K562 (cell line): ENCODE results near the gene FRK. TPM values are rescaled to one million over a fixed set of nuclear protein-coding genes. Genes with fewer than 3 reads are reported as not detected.

ENCODE experiments used
- ATF2 ChIP-seq: sonication (generic); formaldehyde crosslinking; IDR thresholded peaks from 2 replicates; pipeline ENCODE4 v1.8.1; 2022; ENCODE audit warnings: missing genetic modification reagents
- ATF3 ChIP-seq, 2 experiments: fragments of 450-650 bp in 1 of 2; sonication (generic) in 1 of 2; formaldehyde crosslinking in 1 of 2; IDR thresholded peaks in 1 of 2; conservative IDR thresholded peaks in 1 of 2; 2 replicates each; pipeline versions ENCODE4 v1.6.1 to v1.8.1; 2016 to 2023; ENCODE audit warnings: mild to moderate bottlenecking in 2 of 2, moderate library complexity in 2 of 2, inconsistent platforms in 1 of 2, missing genetic modification reagents in 1 of 2
- ETV1 ChIP-seq: fragments of 450-650 bp; conservative IDR thresholded peaks from 2 replicates; pipeline ENCODE4 v1.6.1; 2016; ENCODE audit warnings: missing genetic modification characterization, control low read depth, low read depth, missing compliant biosample characterization
- GMEB1 ChIP-seq: fragments of 250-450 bp; sonication (Bioruptor Pico); IDR thresholded peaks from 2 replicates; pipeline ENCODE4 v1.4.0; 2020; ENCODE audit warnings: mild to moderate bottlenecking
- HDGF ChIP-seq: fragments of 450-650 bp; IDR thresholded peaks from 2 replicates; pipeline ENCODE4 v1.6.1; 2016
- KLF13 ChIP-seq: fragments of 450-650 bp; IDR thresholded peaks from 2 replicates; pipeline ENCODE4 v1.6.1; 2016; ENCODE audit warnings: missing genetic modification characterization, low read depth, mild to moderate bottlenecking, missing compliant biosample characterization, moderate library complexity, borderline replicate concordance
- POLR2AphosphoS5 ChIP-seq: IDR thresholded peaks from 2 replicates; pipeline ENCODE4 v1.6.1; 2011; ENCODE audit warnings: mild to moderate bottlenecking, low read depth, low read length, moderate library complexity; ENCODE audit not compliant: control insufficient read depth, insufficient read depth
- RBM22 ChIP-seq: fragments of 200-400 bp; formaldehyde crosslinking; IDR thresholded peaks from 2 replicates; pipeline ENCODE4 v1.6.1; 2018; ENCODE audit warnings: low read length, low read depth; ENCODE audit not compliant: poor library complexity, severe bottlenecking
- RBM25 ChIP-seq: fragments of 200-400 bp; formaldehyde crosslinking; IDR thresholded peaks from 2 replicates; pipeline ENCODE4 v1.6.1; 2018; ENCODE audit warnings: low read length, low read depth, moderate library complexity; ENCODE audit not compliant: severe bottlenecking
- RNF2 ChIP-seq: sonication (generic); IDR thresholded peaks from 2 replicates; pipeline ENCODE4 v1.6.1; 2016
- SPI1 ChIP-seq: IDR thresholded peaks from 2 replicates; pipeline ENCODE4 v1.6.1; 2011; ENCODE audit warnings: low read depth, low read length, control low read depth, borderline replicate concordance
- THRA ChIP-seq: fragments of 450-650 bp; IDR thresholded peaks from 2 replicates; pipeline ENCODE4 v1.6.1; 2017; ENCODE audit warnings: mild to moderate bottlenecking, moderate library complexity
- USF1 ChIP-seq: sonication (generic); formaldehyde crosslinking; IDR thresholded peaks from 2 replicates; pipeline ENCODE4 v1.9.0; 2022; ENCODE audit warnings: mild to moderate bottlenecking, missing genetic modification reagents
- ZBTB11 ChIP-seq, 3 experiments: fragments of 200-800 bp in 1 of 3; fragments of 250-450 bp in 1 of 3; fragments of 450-650 bp in 1 of 3; sonication (Bioruptor Pico) in 1 of 3; sonication (Bioruptor generic) in 1 of 3; formaldehyde crosslinking in 1 of 3; IDR thresholded peaks; 2 replicates each; pipeline versions ENCODE4 v1.6.1 to v1.8.0; 2016 to 2022; ENCODE audit warnings: mild to moderate bottlenecking in 2 of 3, missing genetic modification characterization in 2 of 3, missing compliant biosample characterization in 1 of 3, moderate library complexity in 1 of 3
- polyA plus RNA-seq, 8 experiments: library from polyadenylated mRNA; depleted of rRNA in 4 of 8; stranded (reverse) in 5 of 8; unstranded in 3 of 8; fragments of >200 nt; fragmentation: Nextera tagmentation in 2 of 8; fragmentation: Illumina TruSeq in 1 of 8; extraction: Ambion mirVana in 2 of 8; extraction: Trizol in 1 of 8; gene quantifications; 2 replicates each; pipeline versions ENCODE4 v1.2.1 to v1.2.3, GENCODE V29; 2011 to 2014; ENCODE audit warnings: inconsistent platforms in 1 of 8, missing spikeins in 1 of 8
- total RNA-seq, 7 experiments: library from RNA; depleted of rRNA in 6 of 7; stranded (reverse); fragments of >200 nt in 6 of 7; fragmentation: Illumina TruSeq in 2 of 7; extraction: Trizol in 2 of 7; gene quantifications; 2 replicates each; pipeline versions ENCODE4 v1.2.1 to v1.2.3, GENCODE V29; 2011 to 2021; ENCODE audit warnings: low replicate concordance in 1 of 7

FRK gene
- total and polyA plus RNA-seq, 9 of the 15 experiments (the other 6 are each of a cell fraction or from before 2014, with no cell fraction given), result 0.01 to 0.29 (median 0.09) TPM

- TF ChIP-seq ZBTB11 (CRISPR knock-in tag; IDR thresholded peaks at IDR 0.05) (peak in 1 of 3 experiments; percentile 86; a peak in 3 of 6 replicates), SPI1 (peak; percentile 20; the same call in 1 of the 2 replicates), RBM25 (no peak), ETV1 (tag) (peak; percentile 34; the same call in 1 of the 2 replicates), HDGF (no peak), THRA (no peak), GMEB1 (CRISPR knock-in tag) (peak; percentile 60), KLF13 (tag) (no peak; the same call in 1 of the 2 replicates), USF1 (CRISPR knock-in tag) (no peak), ATF3 (IDR thresholded peaks at IDR 0.05) (no peak), ATF3 (CRISPR knock-in tag; conservative IDR thresholded peaks at IDR 0.05) (no peak), ATF2 (no peak), POLR2AphosphoS5 (0 out of 2 replicates have a peak, but pooled peaks have one; percentile 48), RBM22 (no peak), RNF2 (peak; percentile 74; the same call in 1 of the 2 replicates)
Measured at GRCh38 chr6:116100419-116101301, 40.0 kb upstream of the FRK start, which contains the start of gene NT5DC1 (continued).
